Tibial nerve (tissue), 3 donors: ENCODE data around the gene PARVG.

Experiments used
- CTCF ChIP-seq, 5 experiments: fragments of 200-600 bp in 3 of 5; fragments of 450-650 bp in 2 of 5; sonication (generic) in 3 of 5; IDR thresholded peaks; one replicate each; pipeline ENCODE4 v1.5.1; 2016 to 2019; ENCODE audit warnings: antibody characterized with exemption in 5 of 5, mild to moderate bottlenecking in 3 of 5, moderate library complexity in 2 of 5
- POLR2A ChIP-seq, 2 donors: fragments of 450-650 bp; IDR thresholded peaks; one replicate each; pipeline ENCODE4 v1.6.1; 2017; ENCODE audit warnings: antibody characterized with exemption in 2 of 2, mild to moderate bottlenecking in 2 of 2, moderate library complexity in 2 of 2

GRCh38 chr22:44131412-44131811, 49.3 kb upstream of the PARVG start:
- TF ChIP-seq POLR2A (IDR thresholded peaks at IDR 0.05) (no peak), CTCF (IDR thresholded peaks at IDR 0.05) (no peak)
